ENCODE measurements around the gene TCF3. TPM values are rescaled to one million over a fixed set of nuclear protein-coding genes. Genes with fewer than 3 reads are reported as not detected.
A peak's percentile ranks its signal among the peaks of the same experiment; 100 is the strongest.

Gene TCF3
- total and polyA plus RNA-seq, 2 experiments from 2014 or later = 76.7 to 125 TPM

DNA sequence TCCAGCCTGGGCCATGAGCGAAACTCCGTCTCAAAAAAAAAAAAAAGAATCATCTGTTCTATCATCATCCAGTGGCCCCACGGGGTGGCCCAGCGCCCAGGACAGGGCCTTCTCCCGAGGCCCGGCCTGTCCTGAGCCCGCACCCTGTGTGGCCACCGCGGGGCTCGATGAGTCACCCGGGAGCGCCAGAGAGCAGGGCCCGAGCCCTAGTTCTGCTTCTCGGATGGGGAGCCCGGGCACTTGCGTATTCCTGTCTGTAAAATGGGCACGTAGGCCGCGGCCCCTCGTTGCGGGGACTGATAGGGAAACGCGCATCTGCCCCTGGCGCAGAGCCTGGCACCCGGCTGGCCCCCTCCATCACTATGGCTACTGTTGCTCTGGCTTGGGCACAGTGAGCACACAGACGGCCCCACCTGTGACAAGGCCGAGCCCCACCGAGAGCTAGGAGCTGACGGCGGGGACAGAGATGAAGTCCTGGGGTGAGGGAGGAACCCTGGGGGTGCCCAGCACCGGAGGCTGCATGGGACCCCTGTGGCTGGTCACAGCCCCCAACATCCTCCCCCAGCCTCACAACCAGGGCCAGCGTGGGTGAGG lies 25.9 kb downstream of the TCF3 start:
- Histone ChIP-seq H3K4me3 (no peak overlapping the region), H3K79me2 (peaks cover 6% of the 10 kb centered on the region), H4K20me1 (ENCODE audit: insufficient read depth, poor library complexity, severe bottlenecking) (no peaks in the 10 kb centered on the region), H2AFZ (no peak overlapping the region), H3K9me2 (replicated peaks; ENCODE audit: insufficient read depth) (no peaks in the 10 kb centered on the region), H3K36me3 (replicated peaks; ENCODE audit: insufficient read depth, low read depth) (no peaks in the 10 kb centered on the region), H3K4me2 (no peak overlapping the region), H3K4me1 (ENCODE audit: insufficient read depth) (no peaks in the 10 kb centered on the region), H3K27ac (no peak overlapping the region), H3K9me3 (ENCODE audit: low read depth) (no peaks in the 10 kb centered on the region), H3K27me3 (no peaks in the 10 kb centered on the region)
- DNase-seq (ENCODE audit: low spot score) = no peak
- 97% methylated on average over 32 of the region's 32 CpGs for WGBS (ENCODE audit: low lambda C conversion rate, missing lambda C conversion rate)
- TF ChIP-seq EZH2phosphoT487 (IDR thresholded peaks at IDR 0.05; ENCODE audit: low read depth, severe bottlenecking, unreplicated experiment) = no peak
- TF ChIP-seq, protein P1, sequence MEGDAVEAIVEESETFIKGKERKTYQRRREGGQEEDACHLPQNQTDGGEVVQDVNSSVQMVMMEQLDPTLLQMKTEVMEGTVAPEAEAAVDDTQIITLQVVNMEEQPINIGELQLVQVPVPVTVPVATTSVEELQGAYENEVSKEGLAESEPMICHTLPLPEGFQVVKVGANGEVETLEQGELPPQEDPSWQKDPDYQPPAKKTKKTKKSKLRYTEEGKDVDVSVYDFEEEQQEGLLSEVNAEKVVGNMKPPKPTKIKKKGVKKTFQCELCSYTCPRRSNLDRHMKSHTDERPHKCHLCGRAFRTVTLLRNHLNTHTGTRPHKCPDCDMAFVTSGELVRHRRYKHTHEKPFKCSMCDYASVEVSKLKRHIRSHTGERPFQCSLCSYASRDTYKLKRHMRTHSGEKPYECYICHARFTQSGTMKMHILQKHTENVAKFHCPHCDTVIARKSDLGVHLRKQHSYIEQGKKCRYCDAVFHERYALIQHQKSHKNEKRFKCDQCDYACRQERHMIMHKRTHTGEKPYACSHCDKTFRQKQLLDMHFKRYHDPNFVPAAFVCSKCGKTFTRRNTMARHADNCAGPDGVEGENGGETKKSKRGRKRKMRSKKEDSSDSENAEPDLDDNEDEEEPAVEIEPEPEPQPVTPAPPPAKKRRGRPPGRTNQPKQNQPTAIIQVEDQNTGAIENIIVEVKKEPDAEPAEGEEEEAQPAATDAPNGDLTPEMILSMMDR (IDR thresholded peaks at IDR 0.05; ENCODE audit: poor library complexity) = no peak
- TF ChIP-seq EZH2 (IDR thresholded peaks at IDR 0.05; ENCODE audit: borderline replicate concordance) = no peak

DNA sequence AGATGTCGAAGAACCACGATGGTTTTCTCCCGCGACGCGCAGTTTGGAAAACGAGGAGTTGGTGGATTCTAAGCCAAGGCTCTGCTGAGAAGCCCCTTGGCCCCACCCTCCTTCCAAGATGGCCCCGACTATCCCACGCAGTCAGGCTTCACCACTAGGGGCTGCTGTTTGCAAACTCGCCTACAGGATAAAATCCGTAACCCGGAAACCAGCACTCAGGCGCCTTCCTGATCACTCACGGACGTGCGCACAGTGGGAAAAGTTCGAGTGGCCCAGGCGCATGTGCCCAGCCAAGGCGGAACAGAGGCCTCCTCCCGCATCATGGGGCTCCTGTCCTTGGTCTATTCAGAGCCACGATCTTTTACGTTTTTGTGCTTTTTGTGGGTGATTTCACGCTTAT lies 28.0 kb downstream of the TCF3 start:
- no peak overlapping the region for H3K4me3 ChIP-seq
- 83% methylated on average over 23 of the region's 23 CpGs for WGBS (ENCODE audit: low lambda C conversion rate, missing lambda C conversion rate)
- no peaks in the 10 kb centered on the region for H3K9me2 ChIP-seq (replicated peaks; ENCODE audit: insufficient read depth)
- H3K27me3 ChIP-seq = no peaks in the 10 kb centered on the region
- H3K27ac ChIP-seq = no peak overlapping the region
- no peaks in the 10 kb centered on the region for H3K4me1 ChIP-seq (ENCODE audit: insufficient read depth)
- no peaks in the 10 kb centered on the region for H3K9me3 ChIP-seq (ENCODE audit: low read depth)
- peaks cover 2% of the 10 kb centered on the region for H3K79me2 ChIP-seq
- TF ChIP-seq, protein P1 (IDR thresholded peaks at IDR 0.05; ENCODE audit: poor library complexity) = peak; percentile 57
- no peak for TF ChIP-seq EZH2 (IDR thresholded peaks at IDR 0.05; ENCODE audit: borderline replicate concordance)
- no peaks in the 10 kb centered on the region for H3K36me3 ChIP-seq (replicated peaks; ENCODE audit: insufficient read depth, low read depth)
- H2AFZ ChIP-seq = no peak overlapping the region
- peak; percentile 64 for DNase-seq (ENCODE audit: low spot score)
- no peaks in the 10 kb centered on the region for H4K20me1 ChIP-seq (ENCODE audit: insufficient read depth, poor library complexity, severe bottlenecking)
- H3K4me2 ChIP-seq = no peak overlapping the region

DNA sequence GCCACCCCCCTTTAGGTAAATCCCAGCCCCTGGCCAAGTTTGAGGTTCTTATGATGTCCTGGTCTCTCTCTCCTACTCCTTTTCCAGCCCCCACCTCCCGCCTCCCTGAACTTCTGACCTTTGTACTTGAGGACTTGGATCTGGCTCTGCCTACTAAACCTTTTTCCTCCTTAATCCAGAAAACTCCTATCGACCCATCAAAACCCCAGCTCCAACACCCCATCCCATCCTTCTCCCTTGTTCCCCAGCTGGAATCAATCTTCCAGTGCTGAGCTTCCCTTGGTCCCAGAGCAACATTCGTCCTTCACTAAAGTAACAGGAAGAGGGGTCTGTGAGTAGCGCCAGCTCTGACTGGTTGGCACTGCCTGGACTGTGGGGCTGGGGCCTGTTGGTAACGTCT lies 29.9 kb downstream of the TCF3 start:
- TF ChIP-seq EZH2 (IDR thresholded peaks at IDR 0.05; ENCODE audit: borderline replicate concordance) (no peak), EZH2phosphoT487 (IDR thresholded peaks at IDR 0.05; ENCODE audit: low read depth, severe bottlenecking, unreplicated experiment) (no peak)
- TF ChIP-seq, protein P1 (IDR thresholded peaks at IDR 0.05; ENCODE audit: poor library complexity) = no peak
- Histone ChIP-seq H4K20me1 (ENCODE audit: insufficient read depth, poor library complexity, severe bottlenecking) (no peaks in the 10 kb centered on the region), H3K27me3 (no peaks in the 10 kb centered on the region), H3K4me3 (no peak overlapping the region), H3K9me2 (replicated peaks; ENCODE audit: insufficient read depth) (no peaks in the 10 kb centered on the region), H3K9me3 (ENCODE audit: low read depth) (no peaks in the 10 kb centered on the region), H3K27ac (no peak overlapping the region), H3K36me3 (replicated peaks; ENCODE audit: insufficient read depth, low read depth) (no peaks in the 10 kb centered on the region), H3K79me2 (no peaks in the 10 kb centered on the region), H2AFZ (no peak overlapping the region), H3K4me2 (no peak overlapping the region), H3K4me1 (ENCODE audit: insufficient read depth) (no peaks in the 10 kb centered on the region)
- DNase-seq (ENCODE audit: low spot score) = no peak
- WGBS (ENCODE audit: low lambda C conversion rate, missing lambda C conversion rate) = 81% methylated on average over 5 of the region's 5 CpGs

All from hepatocyte (in vitro differentiated cells).